ENCODE results near the gene SCD5.

DNA sequence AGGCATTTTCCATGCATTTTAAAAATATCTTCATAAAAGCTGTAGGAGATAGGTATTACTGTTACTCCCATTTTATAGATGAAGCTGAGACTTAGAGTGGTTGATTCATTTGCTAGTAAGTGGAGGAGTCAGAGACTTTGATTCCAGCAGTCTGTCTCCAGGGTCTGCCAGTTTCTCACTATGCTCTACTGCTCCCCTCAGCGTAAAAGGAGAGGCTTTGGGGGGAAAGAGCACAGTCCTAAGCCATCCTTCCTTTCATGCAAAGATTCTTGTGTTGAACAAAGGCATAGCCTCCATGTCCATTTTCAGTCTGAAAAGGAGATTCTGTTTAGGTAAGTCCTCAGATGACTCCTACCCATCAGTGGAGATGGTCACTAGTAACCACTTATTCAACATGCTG is 119.1 kb downstream of the SCD5 start:
- TF ChIP-seq, protein P1, sequence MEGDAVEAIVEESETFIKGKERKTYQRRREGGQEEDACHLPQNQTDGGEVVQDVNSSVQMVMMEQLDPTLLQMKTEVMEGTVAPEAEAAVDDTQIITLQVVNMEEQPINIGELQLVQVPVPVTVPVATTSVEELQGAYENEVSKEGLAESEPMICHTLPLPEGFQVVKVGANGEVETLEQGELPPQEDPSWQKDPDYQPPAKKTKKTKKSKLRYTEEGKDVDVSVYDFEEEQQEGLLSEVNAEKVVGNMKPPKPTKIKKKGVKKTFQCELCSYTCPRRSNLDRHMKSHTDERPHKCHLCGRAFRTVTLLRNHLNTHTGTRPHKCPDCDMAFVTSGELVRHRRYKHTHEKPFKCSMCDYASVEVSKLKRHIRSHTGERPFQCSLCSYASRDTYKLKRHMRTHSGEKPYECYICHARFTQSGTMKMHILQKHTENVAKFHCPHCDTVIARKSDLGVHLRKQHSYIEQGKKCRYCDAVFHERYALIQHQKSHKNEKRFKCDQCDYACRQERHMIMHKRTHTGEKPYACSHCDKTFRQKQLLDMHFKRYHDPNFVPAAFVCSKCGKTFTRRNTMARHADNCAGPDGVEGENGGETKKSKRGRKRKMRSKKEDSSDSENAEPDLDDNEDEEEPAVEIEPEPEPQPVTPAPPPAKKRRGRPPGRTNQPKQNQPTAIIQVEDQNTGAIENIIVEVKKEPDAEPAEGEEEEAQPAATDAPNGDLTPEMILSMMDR (conservative IDR thresholded peaks at IDR 0.05) = no peak
- TF ChIP-seq ZFX (IDR thresholded peaks at IDR 0.05) = no peak
